K562 (cell line): ENCODE measurements around the gene ZNF468. TPM values are rescaled to one million over a fixed set of nuclear protein-coding genes. Genes with fewer than 3 reads are reported as not detected.
A peak's percentile ranks its signal among the peaks of the same experiment; 100 is the strongest.

Source experiments
- BCOR ChIP-seq: fragments of 450-650 bp; IDR thresholded peaks from 2 replicates; pipeline ENCODE4 v1.6.1; 2016
- E2F8 ChIP-seq: fragments of 450-650 bp; IDR thresholded peaks from 2 replicates; pipeline ENCODE4 v1.7.1; 2018; ENCODE audit warnings: mild to moderate bottlenecking, low read depth; ENCODE audit not compliant: partially characterized antibody
- FOXA1 ChIP-seq: fragments of 450-650 bp; IDR thresholded peaks from 2 replicates; pipeline ENCODE4 v1.6.1; 2016; ENCODE audit warnings: mild to moderate bottlenecking, borderline replicate concordance
- IRF9 ChIP-seq: fragments of 450-650 bp; IDR thresholded peaks from 2 replicates; pipeline ENCODE4 v1.6.1; 2016; ENCODE audit warnings: missing biosample characterization, missing genetic modification characterization
- KLF16 ChIP-seq: IDR thresholded peaks from 2 replicates; pipeline ENCODE4 v1.6.1; 2016; ENCODE audit warnings: antibody characterized with exemption
- MXI1 ChIP-seq: IDR thresholded peaks from 2 replicates; pipeline ENCODE4 v1.6.1; 2011; ENCODE audit warnings: low read depth, mild to moderate bottlenecking, improper control_type of control experiment, low read length
- NR2F6 ChIP-seq: fragments of 450-650 bp; formaldehyde crosslinking; IDR thresholded peaks from 2 replicates; pipeline ENCODE4 v1.4.0; 2020; ENCODE audit warnings: mild to moderate bottlenecking
- PTTG1 ChIP-seq: fragments of 450-650 bp; IDR thresholded peaks from 2 replicates; pipeline ENCODE4 v1.6.1; 2016; ENCODE audit warnings: low read depth, mild to moderate bottlenecking, missing genetic modification characterization, missing compliant biosample characterization
- RERE ChIP-seq: sonication (generic); formaldehyde crosslinking; IDR thresholded peaks from 2 replicates; pipeline ENCODE4 v1.8.0; 2023; ENCODE audit warnings: missing genetic modification reagents, mild to moderate bottlenecking, borderline replicate concordance
- SMAD4 ChIP-seq: fragments of 250-450 bp; sonication (Bioruptor Pico); conservative IDR thresholded peaks from 2 replicates; pipeline ENCODE4 v1.8.0; 2021; ENCODE audit warnings: inconsistent platforms, mild to moderate bottlenecking, moderate library complexity
- SMARCA4 ChIP-seq: fragments of 450-650 bp; IDR thresholded peaks from 2 replicates; pipeline ENCODE4 v1.6.1; 2016
- SPI1 ChIP-seq: IDR thresholded peaks from 2 replicates; pipeline ENCODE4 v1.6.1; 2011; ENCODE audit warnings: low read depth, low read length, control low read depth, borderline replicate concordance
- STAT5A ChIP-seq: IDR thresholded peaks from 2 replicates; pipeline ENCODE4 v1.6.1; 2012; ENCODE audit warnings: low read length, inconsistent platforms, borderline replicate concordance
- TFAM ChIP-seq: fragments of 250-450 bp; sonication (Bioruptor Pico); conservative IDR thresholded peaks from 2 replicates; pipeline ENCODE4 v1.5.0; 2021; ENCODE audit warnings: mild to moderate bottlenecking, moderate library complexity
- THRB ChIP-seq: fragments of 450-650 bp; formaldehyde crosslinking; conservative IDR thresholded peaks from 2 replicates; pipeline ENCODE4 v1.4.0; 2022; ENCODE audit warnings: mild to moderate bottlenecking, missing genetic modification characterization
- WHSC1 ChIP-seq: IDR thresholded peaks from one replicate; pipeline ENCODE4 v1.6.1; 2012; ENCODE audit warnings: low read length, control low read depth, inconsistent platforms
- YBX1 ChIP-seq: fragments of 450-650 bp; IDR thresholded peaks from 2 replicates; pipeline ENCODE4 v1.7.1; 2016; ENCODE audit warnings: mild to moderate bottlenecking
- ZNF282 ChIP-seq: sonication (generic); formaldehyde crosslinking; IDR thresholded peaks from 2 replicates; pipeline ENCODE4 v1.8.1; 2023; ENCODE audit warnings: missing genetic modification reagents
- ZZZ3 ChIP-seq: fragments of 450-650 bp; IDR thresholded peaks from 2 replicates; pipeline ENCODE4 v1.6.1; 2016; ENCODE audit warnings: antibody characterized with exemption, mild to moderate bottlenecking, moderate library complexity
- polyA plus RNA-seq, 8 experiments: library from polyadenylated mRNA; depleted of rRNA in 4 of 8; stranded (reverse) in 5 of 8; unstranded in 3 of 8; fragments of >200 nt; fragmentation: Nextera tagmentation in 2 of 8; fragmentation: Illumina TruSeq in 1 of 8; extraction: Ambion mirVana in 2 of 8; extraction: Trizol in 1 of 8; gene quantifications; 2 replicates each; pipeline versions ENCODE4 v1.2.1 to v1.2.3, GENCODE V29; 2011 to 2014; ENCODE audit warnings: inconsistent platforms in 1 of 8, missing spikeins in 1 of 8
- total RNA-seq, 7 experiments: library from RNA; depleted of rRNA in 6 of 7; stranded (reverse); fragments of >200 nt in 6 of 7; fragmentation: Illumina TruSeq in 2 of 7; extraction: Trizol in 2 of 7; gene quantifications; 2 replicates each; pipeline versions ENCODE4 v1.2.1 to v1.2.3, GENCODE V29; 2011 to 2021; ENCODE audit warnings: low replicate concordance in 1 of 7

Gene ZNF468
- total and polyA plus RNA-seq, 9 of the 15 experiments (the other 6 are each of a cell fraction or from before 2014, with no cell fraction given) = 15.9 to 36.2 (median 23.2) TPM

DNA sequence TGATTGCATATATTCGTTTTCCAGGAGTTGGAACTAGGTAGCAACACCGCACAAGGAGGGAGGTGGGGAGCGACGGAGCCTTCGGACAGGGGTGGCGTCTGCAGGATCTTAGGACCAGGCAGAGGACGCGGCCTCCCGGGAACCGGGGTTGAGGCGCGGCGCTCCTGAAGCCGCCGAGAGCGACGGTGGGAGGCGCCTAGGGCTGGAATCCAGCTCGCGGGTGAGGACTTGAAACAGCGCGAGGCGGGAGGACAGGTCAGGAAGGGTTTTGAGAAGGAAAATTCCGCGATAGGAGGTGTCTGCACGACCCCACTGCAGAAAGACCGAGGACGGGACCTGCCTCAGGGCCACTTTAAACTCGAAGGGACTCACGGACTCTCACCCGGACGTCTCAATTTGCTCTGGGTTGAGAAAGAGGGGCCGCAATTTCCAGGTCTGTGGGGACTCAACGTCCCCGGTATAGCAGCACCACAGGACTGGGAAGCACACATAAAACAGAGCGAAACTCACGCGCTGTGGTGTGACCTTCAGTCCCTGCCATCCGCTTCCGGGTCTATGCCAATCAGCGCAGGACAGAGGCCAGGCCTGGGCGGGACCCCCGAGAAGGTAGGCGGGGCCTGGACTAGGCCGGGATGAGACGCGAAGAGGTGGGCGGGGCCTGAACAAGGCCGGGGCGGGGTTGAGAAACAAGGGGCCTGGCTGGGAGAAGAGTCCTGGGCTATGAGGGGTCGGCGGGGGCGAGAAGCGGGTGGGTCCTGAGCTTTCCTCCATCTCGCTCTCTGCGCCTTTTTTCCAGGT lies 39.9 kb upstream of the ZNF468 start, which contains the start of gene ZNF320 (continued):
- TF ChIP-seq ZZZ3 = no peak
- TF ChIP-seq RERE (CRISPR knock-in tag) = 0 out of 2 replicates have a peak, but pooled peaks have one; percentile 37
- no peak for TF ChIP-seq BCOR
- no peak for TF ChIP-seq YBX1
- no peak for TF ChIP-seq TFAM
- TF ChIP-seq SMAD4 (CRISPR knock-in tag) = 0 out of 2 replicates have a peak, but pooled peaks have one; percentile 15
- TF ChIP-seq KLF16 = no peak
- TF ChIP-seq ZNF282 = no peak
- TF ChIP-seq PTTG1 = no peak
- no peak for TF ChIP-seq E2F8
- TF ChIP-seq NR2F6 (CRISPR knock-in tag) = no peak
- TF ChIP-seq FOXA1 = no peak
- no peak for TF ChIP-seq SMARCA4
- no peak for TF ChIP-seq WHSC1
- no peak for TF ChIP-seq THRB (CRISPR knock-in tag)
- peak; percentile 59; the same call in 1 of the 2 replicates for TF ChIP-seq MXI1
- TF ChIP-seq IRF9 = no peak
- TF ChIP-seq STAT5A = no peak
- no peak for TF ChIP-seq SPI1
